HL-60 (cell line): Measurements from ENCODE around the gene GTF3C5.

Source experiments
- GABPA ChIP-seq: IDR thresholded peaks from 2 replicates; pipeline ENCODE4 v1.6.1; 2012; ENCODE audit warnings: low read depth
- SPI1 ChIP-seq: IDR thresholded peaks from 2 replicates; pipeline ENCODE4 v1.6.1; 2012; ENCODE audit warnings: low read depth, mild to moderate bottlenecking, borderline replicate concordance
- TF ChIP-seq, protein P1 (sequence below): IDR thresholded peaks from one replicate; pipeline ENCODE4 v1.5.1; 2011; ENCODE audit warnings: low read length, control low read depth, inconsistent platforms; ENCODE audit not compliant: insufficient read depth

DNA sequence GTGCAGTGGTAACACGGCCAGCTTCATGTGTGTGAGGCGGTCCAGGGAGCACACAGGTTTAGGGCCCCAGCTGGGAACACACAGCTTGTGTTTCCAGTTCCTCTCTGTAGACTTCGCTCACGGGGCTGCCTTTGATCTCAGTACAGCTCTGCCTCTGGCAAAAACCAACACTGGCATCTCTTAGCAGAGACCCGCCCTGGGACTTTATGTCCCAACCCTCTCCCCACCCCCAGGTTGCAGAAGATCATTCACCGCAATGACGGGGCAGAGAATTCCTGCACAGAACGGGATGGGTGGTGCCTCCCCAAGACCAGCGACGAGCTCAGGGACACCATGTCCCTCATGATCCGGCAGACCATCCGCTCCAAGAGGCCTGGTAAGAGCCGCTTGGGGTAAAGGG is 25.7 kb downstream of the GTF3C5 start:
- TF ChIP-seq, protein P1, sequence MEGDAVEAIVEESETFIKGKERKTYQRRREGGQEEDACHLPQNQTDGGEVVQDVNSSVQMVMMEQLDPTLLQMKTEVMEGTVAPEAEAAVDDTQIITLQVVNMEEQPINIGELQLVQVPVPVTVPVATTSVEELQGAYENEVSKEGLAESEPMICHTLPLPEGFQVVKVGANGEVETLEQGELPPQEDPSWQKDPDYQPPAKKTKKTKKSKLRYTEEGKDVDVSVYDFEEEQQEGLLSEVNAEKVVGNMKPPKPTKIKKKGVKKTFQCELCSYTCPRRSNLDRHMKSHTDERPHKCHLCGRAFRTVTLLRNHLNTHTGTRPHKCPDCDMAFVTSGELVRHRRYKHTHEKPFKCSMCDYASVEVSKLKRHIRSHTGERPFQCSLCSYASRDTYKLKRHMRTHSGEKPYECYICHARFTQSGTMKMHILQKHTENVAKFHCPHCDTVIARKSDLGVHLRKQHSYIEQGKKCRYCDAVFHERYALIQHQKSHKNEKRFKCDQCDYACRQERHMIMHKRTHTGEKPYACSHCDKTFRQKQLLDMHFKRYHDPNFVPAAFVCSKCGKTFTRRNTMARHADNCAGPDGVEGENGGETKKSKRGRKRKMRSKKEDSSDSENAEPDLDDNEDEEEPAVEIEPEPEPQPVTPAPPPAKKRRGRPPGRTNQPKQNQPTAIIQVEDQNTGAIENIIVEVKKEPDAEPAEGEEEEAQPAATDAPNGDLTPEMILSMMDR: no peak
- peak; percentile 78; the same call in 1 of the 2 replicates for TF ChIP-seq SPI1
- TF ChIP-seq GABPA: no peak
